ENCODE results near the gene KRTAP10-6.
"Not testable (repeated sequence)": the region's sequence is repeated elsewhere in the genome, so short reads cannot be mapped to it uniquely, and the experiment has no call there.

KRTAP10-6 gene

DNA sequence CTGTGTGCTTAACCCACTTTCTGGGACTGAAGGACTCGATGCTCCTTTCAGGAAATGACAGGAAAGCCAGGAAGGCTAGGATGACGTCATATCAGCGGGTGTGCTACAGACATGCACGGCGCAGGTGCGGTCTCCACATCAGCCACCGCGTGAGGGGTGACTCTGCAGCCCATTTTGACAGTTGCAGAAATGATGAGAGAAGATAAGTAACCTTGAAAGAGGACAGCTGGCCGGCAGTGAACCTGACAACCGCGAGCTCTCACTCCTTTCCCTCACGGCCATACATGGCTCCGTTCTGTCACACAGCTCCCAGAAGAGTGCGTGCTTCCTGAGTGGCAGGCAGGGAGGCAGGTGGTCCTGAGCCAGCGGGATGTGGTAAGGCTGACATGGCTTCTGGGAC is 10.2 kb downstream of the KRTAP10-6 start:
- Histone ChIP-seq H3K27me3 (replicated peaks) (no peaks in the 10 kb centered on the region), H3K27ac (no peak overlapping the region), H3K4me3 (ENCODE audit: low read depth, low read length) (no peak overlapping the region), H3K36me3 (replicated peaks) (no peaks in the 10 kb centered on the region)
- TF ChIP-seq, protein P1, sequence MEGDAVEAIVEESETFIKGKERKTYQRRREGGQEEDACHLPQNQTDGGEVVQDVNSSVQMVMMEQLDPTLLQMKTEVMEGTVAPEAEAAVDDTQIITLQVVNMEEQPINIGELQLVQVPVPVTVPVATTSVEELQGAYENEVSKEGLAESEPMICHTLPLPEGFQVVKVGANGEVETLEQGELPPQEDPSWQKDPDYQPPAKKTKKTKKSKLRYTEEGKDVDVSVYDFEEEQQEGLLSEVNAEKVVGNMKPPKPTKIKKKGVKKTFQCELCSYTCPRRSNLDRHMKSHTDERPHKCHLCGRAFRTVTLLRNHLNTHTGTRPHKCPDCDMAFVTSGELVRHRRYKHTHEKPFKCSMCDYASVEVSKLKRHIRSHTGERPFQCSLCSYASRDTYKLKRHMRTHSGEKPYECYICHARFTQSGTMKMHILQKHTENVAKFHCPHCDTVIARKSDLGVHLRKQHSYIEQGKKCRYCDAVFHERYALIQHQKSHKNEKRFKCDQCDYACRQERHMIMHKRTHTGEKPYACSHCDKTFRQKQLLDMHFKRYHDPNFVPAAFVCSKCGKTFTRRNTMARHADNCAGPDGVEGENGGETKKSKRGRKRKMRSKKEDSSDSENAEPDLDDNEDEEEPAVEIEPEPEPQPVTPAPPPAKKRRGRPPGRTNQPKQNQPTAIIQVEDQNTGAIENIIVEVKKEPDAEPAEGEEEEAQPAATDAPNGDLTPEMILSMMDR (IDR thresholded peaks at IDR 0.05; ENCODE audit: low read depth, low read length, missing control alignments) = no peak
- in situ Hi-C loops (cut with HindIII; ENCODE audit: low pct_ligation_motif_present, low sequenced_read_pairs) = no loop called here
- no peak for DNase-seq

DNA sequence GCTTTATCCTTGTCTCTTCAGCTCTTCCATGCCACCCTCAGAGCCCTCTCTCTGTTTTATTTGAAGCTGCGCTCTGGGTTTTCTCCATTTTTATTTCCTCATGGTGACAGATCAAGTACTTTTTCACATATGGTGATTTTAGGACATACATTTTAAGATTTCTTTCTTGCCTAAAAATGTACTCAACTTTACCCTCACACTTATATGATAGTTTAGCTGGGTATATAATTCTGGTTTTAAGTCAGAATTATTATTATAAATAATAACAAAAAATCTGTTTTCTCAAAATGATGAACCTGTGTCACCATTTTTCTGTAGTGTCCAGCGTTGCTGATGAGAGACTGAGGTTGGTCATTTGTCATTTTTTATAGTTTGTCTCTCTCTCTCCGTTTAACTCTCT is 11.1 kb downstream of the KRTAP10-6 start:
- DNase-seq = no peak
- Histone ChIP-seq H3K27ac (no peak overlapping the region), H3K36me3 (replicated peaks) (no peaks in the 10 kb centered on the region), H3K27me3 (replicated peaks) (no peaks in the 10 kb centered on the region), H3K4me3 (ENCODE audit: low read depth, low read length) (no peak overlapping the region)
- in situ Hi-C loops (cut with HindIII; ENCODE audit: low pct_ligation_motif_present, low sequenced_read_pairs) = no loop called here
- TF ChIP-seq, protein P1 (IDR thresholded peaks at IDR 0.05; ENCODE audit: low read depth, low read length, missing control alignments) = no peak

DNA sequence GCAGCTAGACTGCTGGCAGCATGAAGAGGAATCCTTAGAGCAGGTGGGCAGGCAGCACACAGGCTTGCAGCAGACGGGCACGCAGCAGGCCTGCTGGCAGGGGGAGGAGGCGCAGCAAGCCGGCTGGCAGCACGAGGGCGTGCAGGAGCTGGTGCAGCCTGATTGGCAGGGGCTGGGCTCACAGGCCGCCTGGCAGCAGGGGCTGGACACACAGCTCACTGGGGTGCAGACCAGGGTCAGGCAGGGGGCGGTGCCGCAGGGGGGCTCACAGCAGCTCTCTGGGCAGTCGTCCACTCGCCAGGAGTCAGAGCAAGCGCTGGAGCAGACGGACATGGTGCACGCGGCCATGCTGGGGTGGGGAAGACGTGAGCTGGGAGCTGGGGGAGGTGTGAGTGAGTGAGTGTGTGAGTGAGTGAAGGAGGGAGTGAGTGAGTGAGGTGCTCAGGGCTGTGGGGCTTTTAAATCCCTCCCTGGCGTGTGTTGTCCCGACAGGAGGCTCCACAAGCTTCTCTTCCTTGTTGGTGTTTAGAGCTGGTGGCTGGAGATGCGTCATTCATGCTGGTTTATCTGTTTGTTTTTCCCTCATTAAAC is 12.0 kb downstream of the KRTAP10-6 start, which contains the start of gene KRTAP10-5:
Gene KRTAP10-5 (minus strand): TSS at position 374 of the 591 bp plus-strand sequence. CDS start 26 bp downstream, at position 348.
- DNase-seq; H3K4me3 ChIP-seq (ENCODE audit: low read depth, low read length); in situ Hi-C loops (cut with HindIII; ENCODE audit: low pct_ligation_motif_present, low sequenced_read_pairs); H3K27ac ChIP-seq; H3K27me3 ChIP-seq (replicated peaks); H3K36me3 ChIP-seq (replicated peaks): not testable (repeated sequence)

DNA sequence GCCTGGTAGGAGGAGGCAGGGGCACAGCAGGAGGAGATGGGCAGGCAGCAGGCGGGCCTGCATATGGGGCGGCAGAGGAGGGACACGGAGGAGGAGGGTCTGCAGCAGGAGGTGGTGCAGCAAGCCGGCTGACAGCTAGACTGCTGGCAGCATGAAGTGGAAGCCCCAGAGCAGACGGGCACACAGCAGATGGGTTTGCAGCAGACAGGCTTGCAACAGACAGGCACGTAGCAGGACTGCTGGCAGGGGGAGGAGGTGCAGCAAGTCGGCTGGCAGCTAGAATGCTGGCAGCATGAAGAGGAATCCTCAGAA is 12.5 kb downstream of the KRTAP10-6 start:
- no peak for DNase-seq
- H3K27me3 ChIP-seq (replicated peaks) = no peaks in the 10 kb centered on the region
- TF ChIP-seq, protein P1 (IDR thresholded peaks at IDR 0.05; ENCODE audit: low read depth, low read length, missing control alignments) = no peak
- H3K27ac ChIP-seq = no peak overlapping the region
- in situ Hi-C loops (cut with HindIII; ENCODE audit: low pct_ligation_motif_present, low sequenced_read_pairs) = no loop called here
- no peaks in the 10 kb centered on the region for H3K36me3 ChIP-seq (replicated peaks)
- no peak overlapping the region for H3K4me3 ChIP-seq (ENCODE audit: low read depth, low read length)

DNA sequence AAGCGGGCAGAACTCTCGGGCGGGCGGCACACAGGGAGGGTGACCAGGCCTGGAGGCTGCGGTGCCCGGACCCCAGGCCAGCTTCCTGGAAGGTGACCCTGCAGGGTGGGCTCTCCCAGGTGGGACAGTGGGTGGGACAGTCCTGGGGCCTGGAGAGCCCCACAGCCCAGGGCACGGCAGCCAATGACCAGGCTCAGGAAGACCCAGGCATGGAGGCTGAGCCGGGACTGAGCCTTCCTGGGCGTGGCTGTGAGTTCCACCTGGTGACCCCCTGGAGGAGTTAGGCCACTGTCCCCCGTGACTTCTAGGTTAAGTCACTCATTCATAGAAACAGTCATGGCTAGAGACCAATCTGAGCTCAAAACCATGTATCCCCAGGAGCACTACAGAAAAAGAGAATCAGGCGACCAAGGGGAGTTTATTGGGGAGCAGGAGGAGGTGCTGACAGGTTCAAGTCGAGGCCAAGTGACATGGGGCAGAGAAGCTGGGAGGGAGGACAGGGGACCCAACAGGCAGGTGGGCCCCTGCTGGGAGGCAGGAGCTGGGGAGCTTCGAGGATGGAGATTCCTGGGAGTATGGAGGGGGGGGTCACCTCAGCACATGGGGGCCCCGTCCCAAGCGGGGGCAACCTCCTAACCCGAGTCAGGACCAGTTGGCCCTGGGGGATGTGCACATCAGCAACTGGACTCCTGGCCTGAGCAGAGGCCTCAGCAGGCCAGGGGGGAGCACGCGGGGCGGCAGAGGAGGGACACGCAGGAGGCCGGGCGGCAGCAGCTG is 13.1 kb downstream of the KRTAP10-6 start:
- Histone ChIP-seq H3K36me3 (replicated peaks) (no peaks in the 10 kb centered on the region), H3K27ac (no peak overlapping the region), H3K27me3 (replicated peaks) (no peaks in the 10 kb centered on the region), H3K4me3 (ENCODE audit: low read depth, low read length) (no peak overlapping the region)
- TF ChIP-seq, protein P1 (IDR thresholded peaks at IDR 0.05; ENCODE audit: low read depth, low read length, missing control alignments) = no peak
- DNase-seq = no peak
- in situ Hi-C loops (cut with HindIII; ENCODE audit: low pct_ligation_motif_present, low sequenced_read_pairs) = no loop called here

DNA sequence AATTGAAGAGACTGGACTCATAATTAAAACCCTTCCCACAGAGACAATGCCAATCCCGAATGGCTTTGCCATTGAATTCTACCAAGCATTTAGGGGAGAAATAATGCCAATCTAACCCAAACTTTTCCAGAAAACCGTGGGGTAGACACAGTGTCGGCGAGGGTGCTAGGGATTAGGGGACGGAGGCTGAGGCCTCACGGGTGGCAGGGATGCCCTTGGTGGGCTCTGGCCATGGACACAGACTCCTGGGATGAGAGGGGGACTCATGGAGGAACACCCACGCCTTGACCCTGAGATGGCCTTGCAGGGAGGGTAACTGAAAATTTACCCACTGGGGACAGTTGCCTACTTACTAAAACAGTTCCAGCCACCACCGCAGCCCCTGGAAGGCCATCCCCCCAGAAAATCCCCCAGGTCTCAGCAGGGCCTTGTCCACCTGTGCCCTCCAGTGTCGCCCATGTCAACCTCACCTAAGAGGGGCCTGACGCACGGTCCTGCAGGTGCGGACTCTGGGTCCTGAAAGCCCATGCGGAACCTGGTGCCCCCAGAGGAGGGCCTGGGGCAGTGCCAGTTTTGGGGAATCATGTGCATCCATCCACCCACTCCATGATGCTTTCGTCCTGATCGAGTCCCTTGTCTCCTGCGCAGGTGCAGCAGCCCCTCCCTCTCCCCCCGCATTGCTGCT is 13.8 kb downstream of the KRTAP10-6 start:
- TF ChIP-seq, protein P1 (IDR thresholded peaks at IDR 0.05; ENCODE audit: low read depth, low read length, missing control alignments) = no peak
- Histone ChIP-seq H3K27me3 (replicated peaks) (no peaks in the 10 kb centered on the region), H3K36me3 (replicated peaks) (no peaks in the 10 kb centered on the region), H3K4me3 (ENCODE audit: low read depth, low read length) (no peak overlapping the region), H3K27ac (no peak overlapping the region)
- in situ Hi-C loops (cut with HindIII; ENCODE audit: low pct_ligation_motif_present, low sequenced_read_pairs) = no loop called here
- DNase-seq = no peak

Measured in brain microvascular endothelial cell (primary cell).